Parathyroid adenoma (tissue), 2 donors: ENCODE data around the gene HPD.

ENCODE experiments used
- H2AFZ ChIP-seq: fragments of 300-600 bp; sonication (generic); one replicate; pipeline ENCODE4 v1.7.0; 2017; ENCODE audit warnings: antibody characterized with exemption, mild to moderate bottlenecking
- H3K27ac ChIP-seq: fragments of 300-600 bp; sonication (generic); one replicate; pipeline ENCODE4 v1.7.0; 2017
- H3K27me3 ChIP-seq: fragments of 300-600 bp; sonication (generic); one replicate; pipeline ENCODE4 v1.7.0; 2017; ENCODE audit warnings: low read length; ENCODE audit not compliant: control insufficient read depth, insufficient read depth
- H3K36me3 ChIP-seq: fragments of 300-600 bp; sonication (generic); one replicate; pipeline ENCODE4 v1.7.0; 2017; ENCODE audit warnings: low read length; ENCODE audit not compliant: control insufficient read depth, insufficient read depth
- H3K4me1 ChIP-seq: fragments of 300-600 bp; sonication (generic); one replicate; pipeline ENCODE4 v1.7.0; 2017; ENCODE audit warnings: control low read depth
- H3K4me2 ChIP-seq: fragments of 300-600 bp; sonication (generic); one replicate; pipeline ENCODE4 v1.7.0; 2017; ENCODE audit warnings: low read length
- H3K4me3 ChIP-seq: fragments of 300-600 bp; sonication (generic); one replicate; pipeline ENCODE4 v1.7.0; 2017; ENCODE audit warnings: low read depth, low read length
- H3K79me2 ChIP-seq: fragments of 300-600 bp; sonication (generic); one replicate; pipeline ENCODE4 v1.7.0; 2017; ENCODE audit warnings: control low read depth
- H3K9ac ChIP-seq: fragments of 300-600 bp; sonication (generic); one replicate; pipeline ENCODE4 v1.7.0; 2017; ENCODE audit warnings: mild to moderate bottlenecking
- H3K9me3 ChIP-seq: fragments of 300-600 bp; sonication (generic); one replicate; pipeline ENCODE4 v1.7.0; 2017; ENCODE audit warnings: low read length; ENCODE audit not compliant: control insufficient read depth
- TF ChIP-seq, protein P1 (sequence below): fragments of 300-600 bp; sonication (generic); IDR thresholded peaks from one replicate; pipeline ENCODE4 v1.7.0; 2017; ENCODE audit warnings: antibody characterized with exemption, mild to moderate bottlenecking
- donor health status: primary hyperparathyroidism.

HPD gene

DNA sequence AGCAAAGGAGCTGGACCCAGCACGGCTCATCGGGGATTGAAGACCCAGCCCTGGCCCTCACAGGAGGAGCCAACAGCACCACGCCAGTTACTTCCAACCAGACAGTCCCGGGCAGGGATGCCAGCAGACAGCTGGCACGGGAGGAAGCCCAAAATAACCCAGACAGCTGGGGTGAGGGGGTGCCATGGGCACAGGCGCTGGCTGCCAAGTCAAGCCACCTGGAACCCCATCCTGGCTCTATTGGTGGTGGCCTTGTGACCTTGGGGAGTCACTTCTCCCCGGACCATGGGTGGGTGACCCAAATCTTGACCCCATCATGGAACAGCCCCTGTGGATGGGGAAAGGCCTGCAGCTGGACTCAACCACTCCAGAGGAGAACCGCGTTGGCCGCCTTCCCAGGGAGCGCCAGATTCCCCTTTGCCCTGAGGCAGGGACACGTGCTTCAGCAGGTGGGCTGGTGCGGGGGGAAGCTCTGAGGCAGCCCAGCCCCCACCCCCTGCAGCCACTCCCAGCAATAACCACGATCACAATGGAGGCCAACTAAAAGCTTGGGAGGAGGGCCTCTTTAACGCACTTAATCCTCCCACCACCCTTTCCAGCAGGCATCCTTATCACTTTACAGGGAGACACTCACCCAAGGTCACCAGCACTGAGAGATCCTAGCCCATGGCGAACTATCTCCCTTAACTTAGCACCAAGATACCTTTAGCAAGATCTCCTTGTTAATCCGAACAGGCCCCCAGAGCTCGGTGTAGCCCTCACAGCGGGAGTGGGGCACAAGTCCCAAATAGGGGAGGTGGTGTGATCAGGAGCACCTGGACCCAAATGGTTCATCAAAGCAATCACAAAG, 60.5 kb downstream of the HPD start:
- Histone ChIP-seq H3K36me3 (no peaks in the 10 kb centered on the region), H3K27me3 (no peaks in the 10 kb centered on the region), H3K4me3 (peak overlapping the region; percentile 54), H3K79me2 (peaks cover 16% of the 10 kb centered on the region), H3K27ac (peak overlapping the region; percentile 100), H3K4me2 (peak overlapping the region; percentile 89), H3K4me1 (peaks cover 46% of the 10 kb centered on the region), H3K9ac (no peak overlapping the region), H2AFZ (no peak overlapping the region), H3K9me3 (no peaks in the 10 kb centered on the region)
- TF ChIP-seq, protein P1, sequence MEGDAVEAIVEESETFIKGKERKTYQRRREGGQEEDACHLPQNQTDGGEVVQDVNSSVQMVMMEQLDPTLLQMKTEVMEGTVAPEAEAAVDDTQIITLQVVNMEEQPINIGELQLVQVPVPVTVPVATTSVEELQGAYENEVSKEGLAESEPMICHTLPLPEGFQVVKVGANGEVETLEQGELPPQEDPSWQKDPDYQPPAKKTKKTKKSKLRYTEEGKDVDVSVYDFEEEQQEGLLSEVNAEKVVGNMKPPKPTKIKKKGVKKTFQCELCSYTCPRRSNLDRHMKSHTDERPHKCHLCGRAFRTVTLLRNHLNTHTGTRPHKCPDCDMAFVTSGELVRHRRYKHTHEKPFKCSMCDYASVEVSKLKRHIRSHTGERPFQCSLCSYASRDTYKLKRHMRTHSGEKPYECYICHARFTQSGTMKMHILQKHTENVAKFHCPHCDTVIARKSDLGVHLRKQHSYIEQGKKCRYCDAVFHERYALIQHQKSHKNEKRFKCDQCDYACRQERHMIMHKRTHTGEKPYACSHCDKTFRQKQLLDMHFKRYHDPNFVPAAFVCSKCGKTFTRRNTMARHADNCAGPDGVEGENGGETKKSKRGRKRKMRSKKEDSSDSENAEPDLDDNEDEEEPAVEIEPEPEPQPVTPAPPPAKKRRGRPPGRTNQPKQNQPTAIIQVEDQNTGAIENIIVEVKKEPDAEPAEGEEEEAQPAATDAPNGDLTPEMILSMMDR: no peak

DNA sequence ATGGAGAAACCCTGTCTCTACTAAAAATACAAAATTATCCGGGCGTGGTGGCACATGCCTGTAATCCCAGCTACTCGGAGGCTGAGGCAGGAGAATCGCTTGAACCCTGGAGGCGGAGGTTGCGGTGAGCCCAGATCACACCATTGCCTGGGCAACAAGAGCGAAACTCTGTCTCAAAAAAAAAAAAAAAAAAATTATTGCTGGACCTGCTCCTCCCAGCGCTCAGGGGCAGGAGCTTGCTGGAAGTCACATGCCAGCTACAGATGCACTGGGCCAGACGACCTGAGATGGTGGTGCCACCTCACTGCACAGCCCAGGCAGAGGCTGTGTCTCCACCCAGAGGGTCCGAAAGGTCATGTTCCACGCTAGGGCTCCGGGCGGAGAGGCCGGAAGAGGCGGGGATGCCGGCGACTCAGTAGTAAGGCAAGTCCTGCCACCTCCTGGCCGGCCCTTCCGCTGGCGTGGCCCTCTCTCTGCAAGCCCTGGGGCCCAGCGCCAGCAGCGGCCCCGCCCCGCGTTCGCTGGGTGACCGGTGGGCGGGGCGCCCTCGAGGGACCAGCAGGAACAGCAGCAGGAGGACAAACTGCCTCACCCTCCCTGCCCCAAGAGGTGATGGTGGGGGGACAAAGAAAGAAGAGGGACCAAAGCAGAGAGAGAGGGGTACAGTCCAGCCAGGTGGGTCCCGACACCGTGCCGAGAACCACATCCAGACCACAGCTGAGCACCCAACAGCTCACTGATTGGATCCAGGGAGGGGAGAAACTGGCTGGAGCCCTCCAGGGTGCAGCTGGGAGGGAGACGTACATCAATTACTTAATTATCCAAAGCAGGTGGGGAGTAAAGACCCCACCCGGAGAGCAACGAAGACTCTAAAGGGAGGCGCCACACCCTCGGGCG, 61.6 kb downstream of the HPD start:
- Histone ChIP-seq H3K9me3 (no peaks in the 10 kb centered on the region), H3K4me3 (peak overlapping the region; percentile 54), H3K4me1 (peaks cover 53% of the 10 kb centered on the region)

DNA sequence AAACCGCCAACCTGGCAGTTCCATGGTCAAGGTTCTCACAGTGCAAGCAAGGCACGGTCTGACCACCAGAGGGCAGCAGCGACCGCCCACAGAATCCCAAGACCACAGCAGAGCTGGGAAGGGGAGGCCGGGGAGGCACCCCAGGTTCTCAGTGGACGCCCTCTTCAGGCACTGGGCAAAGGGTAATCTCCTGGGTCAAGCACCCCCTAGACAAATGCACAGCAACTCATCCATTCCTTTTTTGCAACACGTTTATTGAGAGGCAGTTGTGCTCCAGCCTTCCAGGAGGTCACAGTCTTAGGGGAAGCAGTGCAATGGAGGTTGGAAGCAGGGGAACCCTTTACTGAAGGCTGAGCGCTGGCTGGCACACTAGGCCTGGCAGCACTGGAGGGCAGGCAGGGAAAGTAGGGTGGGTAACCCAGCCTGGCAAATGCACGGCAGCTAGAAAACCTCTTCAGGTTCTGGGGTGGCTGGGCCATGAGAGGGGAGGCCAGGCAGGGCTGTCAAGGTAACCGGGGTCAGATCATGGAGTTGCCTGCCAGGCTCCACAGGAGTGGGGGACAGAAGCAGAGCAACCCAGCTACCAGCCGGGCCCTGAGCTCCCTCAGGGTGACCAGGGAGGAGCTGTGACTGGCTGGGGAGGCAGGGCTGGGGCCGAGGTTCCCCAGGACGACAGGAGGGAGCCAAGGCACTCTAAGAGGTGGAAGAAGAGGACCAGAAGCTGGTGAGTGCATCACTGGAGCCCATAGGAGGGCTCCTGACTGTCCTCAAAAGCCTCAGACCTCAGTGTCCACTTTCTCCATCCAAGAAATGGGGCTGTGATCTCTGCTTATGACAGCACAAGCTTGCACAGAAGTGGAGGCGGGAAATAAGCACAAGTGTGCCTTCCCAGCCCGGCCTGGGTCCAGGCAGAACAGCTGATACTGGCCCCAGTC, 63.4 kb downstream of the HPD start:
- H3K27me3 ChIP-seq: no peaks in the 10 kb centered on the region
- H3K79me2 ChIP-seq: peaks cover 16% of the 10 kb centered on the region
- peak overlapping the region; percentile 45 for H2AFZ ChIP-seq
- no peak overlapping the region for H3K9ac ChIP-seq
- H3K36me3 ChIP-seq: no peaks in the 10 kb centered on the region
- peak overlapping the region; percentile 66 for H3K4me3 ChIP-seq
- H3K4me1 ChIP-seq: peaks cover 53% of the 10 kb centered on the region
- H3K4me2 ChIP-seq: peak overlapping the region; percentile 87
- TF ChIP-seq, protein P1: peak; percentile 98
- peak overlapping the region; percentile 100 for H3K27ac ChIP-seq
- no peaks in the 10 kb centered on the region for H3K9me3 ChIP-seq

More for the DNA sequence above, 61.6 kb downstream of the HPD start:
- Histone ChIP-seq H3K9ac (no peak overlapping the region), H2AFZ (no peak overlapping the region), H3K36me3 (no peaks in the 10 kb centered on the region), H3K79me2 (peaks cover 16% of the 10 kb centered on the region), H3K27ac (peak overlapping the region; percentile 100), H3K27me3 (no peaks in the 10 kb centered on the region), H3K4me2 (peak overlapping the region; percentile 89)
- TF ChIP-seq, protein P1: peak; percentile 53

DNA sequence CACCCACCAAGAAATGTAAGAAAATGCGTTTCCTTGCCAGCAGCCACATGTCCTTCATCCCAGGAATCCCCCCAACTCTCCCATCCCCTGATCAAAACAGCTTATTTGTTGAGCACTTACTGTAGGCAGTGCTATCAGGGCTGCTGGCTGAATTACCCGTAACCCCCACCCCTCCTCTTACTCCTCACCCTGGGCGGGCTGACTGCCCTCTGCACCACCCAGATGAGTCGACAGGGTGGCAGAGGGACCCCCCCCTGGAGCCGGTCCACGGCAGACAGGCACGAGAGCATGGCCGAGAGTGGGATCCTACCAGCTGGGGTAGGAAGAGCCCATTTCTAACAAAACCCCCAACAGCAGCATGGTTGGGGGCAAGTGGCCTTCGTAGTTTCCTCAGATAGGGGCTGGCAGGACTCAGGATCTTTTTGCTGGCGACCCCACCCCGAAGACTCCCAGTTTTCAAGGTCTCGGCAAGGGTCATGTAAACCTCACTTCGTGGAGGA, 64.1 kb downstream of the HPD start:
- H2AFZ ChIP-seq: peak overlapping the region; percentile 45
- TF ChIP-seq, protein P1: no peak
- peaks cover 16% of the 10 kb centered on the region for H3K79me2 ChIP-seq
- H3K4me1 ChIP-seq: peaks cover 53% of the 10 kb centered on the region
- no peaks in the 10 kb centered on the region for H3K9me3 ChIP-seq
- H3K27ac ChIP-seq: peak overlapping the region; percentile 100
- H3K9ac ChIP-seq: no peak overlapping the region
- no peaks in the 10 kb centered on the region for H3K27me3 ChIP-seq
- H3K4me2 ChIP-seq: peak overlapping the region; percentile 87
- no peaks in the 10 kb centered on the region for H3K36me3 ChIP-seq
- peak overlapping the region; percentile 66 for H3K4me3 ChIP-seq
